ENCODE measurements around the gene SLC35E3.

GRCh38 chr12:68809190-68810026 is 63.4 kb downstream of the SLC35E3 start:
- TF ChIP-seq CTCF (conservative IDR thresholded peaks at IDR 0.05; ENCODE audit: low read depth in 2 of 2) (no peak), REST (IDR thresholded peaks at IDR 0.05; ENCODE audit: unreplicated experiment) (no peak), NANOG (IDR thresholded peaks at IDR 0.05; ENCODE audit: borderline replicate concordance) (no peak)

Data from GM23338 (cell line).